NB4 (cell line): ENCODE results near the gene RBM7.

ENCODE experiments used
- CTCF ChIP-seq: IDR thresholded peaks from one replicate; pipeline ENCODE4 v1.5.1; 2012; ENCODE audit warnings: low read depth, low read length
- MAX ChIP-seq: IDR thresholded peaks from 2 replicates; pipeline ENCODE4 v1.6.1; 2011; ENCODE audit warnings: low read depth, low read length
- POLR2A ChIP-seq: IDR thresholded peaks from 2 replicates; pipeline ENCODE4 v1.6.1; 2011; ENCODE audit warnings: mild to moderate bottlenecking; ENCODE audit not compliant: insufficient read length; ENCODE audit errors: extremely low read depth

- TF ChIP-seq CTCF (no peak), POLR2A (no peak), MAX (no peak)
Measured at GRCh38 chr11:114430290-114430689, 29.8 kb downstream of the RBM7 start.
